OCI-LY7 (cell line): ENCODE data around the gene GRIA4.

ENCODE experiments used
- EZH2phosphoT487 ChIP-seq: fragments of 200-600 bp; sonication (generic); IDR thresholded peaks from 2 replicates; pipeline ENCODE4 v1.6.1; 2018; ENCODE audit warnings: low read depth, borderline replicate concordance, mild to moderate bottlenecking, mixed run types, antibody characterized with exemption, low read length, moderate library complexity, mixed read lengths
- TF ChIP-seq, protein P1 (sequence below): fragments of 200-600 bp; sonication (generic); conservative IDR thresholded peaks from 2 replicates; pipeline ENCODE4 v1.5.1; 2014; ENCODE audit warnings: mild to moderate bottlenecking, antibody characterized with exemption, low read length, moderate library complexity, mixed read lengths

DNA sequence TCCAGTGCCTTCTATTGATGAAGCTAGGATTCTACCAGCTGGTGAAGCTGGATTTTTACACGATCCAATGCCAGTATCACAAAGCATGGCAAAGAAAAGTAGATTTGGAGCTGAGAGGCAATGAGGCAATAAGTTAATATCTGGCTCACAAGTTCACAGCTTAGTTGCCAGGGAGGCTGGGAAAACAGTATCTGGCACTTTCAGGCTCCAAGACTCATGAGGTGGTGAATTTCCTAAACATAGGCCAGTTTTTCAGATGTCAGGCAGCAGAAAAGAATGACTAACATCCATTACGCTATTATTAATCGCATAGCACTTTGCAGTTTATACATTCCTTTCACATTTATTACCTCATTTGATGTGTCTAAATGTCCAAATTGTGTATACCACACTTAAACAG is 122.7 kb downstream of the GRIA4 start:
- TF ChIP-seq, protein P1, sequence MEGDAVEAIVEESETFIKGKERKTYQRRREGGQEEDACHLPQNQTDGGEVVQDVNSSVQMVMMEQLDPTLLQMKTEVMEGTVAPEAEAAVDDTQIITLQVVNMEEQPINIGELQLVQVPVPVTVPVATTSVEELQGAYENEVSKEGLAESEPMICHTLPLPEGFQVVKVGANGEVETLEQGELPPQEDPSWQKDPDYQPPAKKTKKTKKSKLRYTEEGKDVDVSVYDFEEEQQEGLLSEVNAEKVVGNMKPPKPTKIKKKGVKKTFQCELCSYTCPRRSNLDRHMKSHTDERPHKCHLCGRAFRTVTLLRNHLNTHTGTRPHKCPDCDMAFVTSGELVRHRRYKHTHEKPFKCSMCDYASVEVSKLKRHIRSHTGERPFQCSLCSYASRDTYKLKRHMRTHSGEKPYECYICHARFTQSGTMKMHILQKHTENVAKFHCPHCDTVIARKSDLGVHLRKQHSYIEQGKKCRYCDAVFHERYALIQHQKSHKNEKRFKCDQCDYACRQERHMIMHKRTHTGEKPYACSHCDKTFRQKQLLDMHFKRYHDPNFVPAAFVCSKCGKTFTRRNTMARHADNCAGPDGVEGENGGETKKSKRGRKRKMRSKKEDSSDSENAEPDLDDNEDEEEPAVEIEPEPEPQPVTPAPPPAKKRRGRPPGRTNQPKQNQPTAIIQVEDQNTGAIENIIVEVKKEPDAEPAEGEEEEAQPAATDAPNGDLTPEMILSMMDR = no peak
- TF ChIP-seq EZH2phosphoT487 = no peak
